ENCODE results near the gene UBXN2A.

Gene UBXN2A, protein sequence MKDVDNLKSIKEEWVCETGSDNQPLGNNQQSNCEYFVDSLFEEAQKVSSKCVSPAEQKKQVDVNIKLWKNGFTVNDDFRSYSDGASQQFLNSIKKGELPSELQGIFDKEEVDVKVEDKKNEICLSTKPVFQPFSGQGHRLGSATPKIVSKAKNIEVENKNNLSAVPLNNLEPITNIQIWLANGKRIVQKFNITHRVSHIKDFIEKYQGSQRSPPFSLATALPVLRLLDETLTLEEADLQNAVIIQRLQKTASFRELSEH

DNA sequence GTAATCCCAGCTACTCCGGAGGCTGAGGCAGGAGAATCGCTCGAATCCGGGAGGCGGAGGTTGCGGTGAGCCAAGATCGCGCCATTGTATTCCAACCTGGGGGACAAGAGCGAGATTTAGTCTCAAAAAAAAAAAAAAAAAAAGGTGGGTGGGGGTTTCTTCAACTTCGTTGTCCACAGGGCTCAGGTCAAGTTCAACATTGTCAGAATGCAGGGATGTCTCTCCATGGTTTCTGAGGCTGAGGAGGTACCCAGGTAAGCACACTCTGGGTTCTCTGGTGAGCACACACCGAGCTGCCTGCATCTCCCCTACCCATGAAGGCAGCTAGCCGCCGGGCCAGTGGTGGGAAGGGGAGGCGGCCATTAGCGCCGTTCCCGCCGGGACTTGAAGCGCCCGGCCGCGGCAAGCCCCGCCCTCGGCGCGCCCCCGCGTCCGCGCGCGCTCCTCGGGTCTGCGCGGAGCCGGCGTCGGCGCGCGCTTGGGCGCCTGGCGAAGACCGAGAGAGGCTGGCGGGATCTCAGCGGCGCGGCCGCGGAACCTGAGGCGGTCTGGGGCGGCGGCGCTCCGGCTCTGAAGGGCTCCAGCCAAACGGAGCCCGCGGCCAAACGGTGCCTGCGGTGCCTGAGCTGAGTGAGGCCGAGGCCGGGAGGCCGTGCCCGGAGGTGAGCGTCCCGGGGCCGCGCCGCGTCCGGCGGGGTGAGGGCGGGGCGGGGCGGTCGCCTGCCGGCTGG is at the start of gene UBXN2A:
Gene UBXN2A, plus strand, starts transcription at position 477 of the 731 bp plus-strand sequence. CDS start 17,852 bp downstream, outside the sequence.
- peak; percentile 46 to 70 (median 56) for DNase-seq (ENCODE audit: low read depth in 3 of 3)

- no peak for DNase-seq (ENCODE audit: low read depth in 3 of 3)
These were observed 40.1 kb upstream of the UBXN2A start for GRCh38 chr2:23900133-23900532.

GRCh38 chr2:23900541-23901322 is 39.5 kb upstream of the UBXN2A start:
- DNase-seq (ENCODE audit: low read depth in 3 of 3): no peak

DNA sequence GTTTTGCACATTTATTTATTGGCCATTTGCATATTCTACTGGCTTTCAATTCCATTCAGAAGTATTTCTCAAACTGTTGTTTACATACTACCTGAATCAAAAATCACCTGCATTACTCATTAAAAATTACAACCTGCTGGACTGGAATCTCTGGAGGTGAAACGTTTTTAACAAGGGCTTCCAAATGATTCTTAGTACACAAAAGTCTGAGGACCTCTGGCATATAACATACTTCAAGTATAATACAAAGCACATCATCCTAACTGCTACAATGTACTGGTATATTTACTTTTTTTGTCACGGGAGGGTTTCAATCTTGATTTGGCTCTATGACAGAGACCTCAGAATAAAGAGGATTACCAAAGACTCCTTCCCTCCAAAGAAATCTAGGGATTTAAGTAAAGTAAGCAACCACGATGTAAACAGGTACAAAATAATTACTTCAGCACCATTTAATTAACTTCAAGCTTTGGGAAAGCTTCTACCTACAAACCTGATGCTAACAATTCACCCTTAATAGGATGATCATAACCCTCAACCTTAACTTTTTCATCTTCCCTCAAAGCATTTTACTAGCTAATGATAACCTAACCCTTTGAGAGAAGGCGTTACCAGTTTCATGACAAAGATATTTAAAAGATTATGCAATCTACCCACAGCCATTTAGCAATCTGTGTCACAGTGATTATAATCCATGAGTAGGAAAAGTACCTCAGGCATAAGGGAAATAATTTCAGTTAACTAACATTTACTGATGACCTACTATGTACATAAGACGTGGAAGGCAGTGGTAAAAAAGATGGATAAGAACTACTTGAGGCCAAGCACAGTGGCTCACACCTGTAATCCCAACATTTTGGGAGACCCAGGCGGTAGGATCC is 38.1 kb upstream of the UBXN2A start:
- DNase-seq (ENCODE audit: low read depth in 3 of 3): no peak

GRCh38 chr2:23903034-23903433 is 37.2 kb upstream of the UBXN2A start:
- DNase-seq (ENCODE audit: low read depth in 3 of 3): no peak

DNA sequence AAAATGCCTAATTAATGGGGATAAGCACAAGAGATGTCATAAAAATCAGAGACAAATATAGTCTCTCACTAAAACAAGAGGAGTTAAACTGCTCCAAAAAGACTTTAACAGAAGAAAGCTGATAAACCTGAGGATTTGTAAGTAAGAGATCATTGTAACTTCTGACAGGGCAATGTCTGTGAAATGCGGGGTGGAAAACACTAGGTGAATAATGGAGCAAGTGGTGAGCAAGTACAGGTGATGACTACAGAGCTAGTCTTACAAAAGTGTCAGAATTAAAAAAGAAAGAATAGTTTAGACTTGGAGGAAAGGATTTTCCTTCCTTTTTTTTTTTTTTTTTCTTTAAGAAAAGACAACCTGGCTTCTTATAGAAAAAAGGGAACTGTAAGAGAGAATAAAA is 36.0 kb upstream of the UBXN2A start:
- DNase-seq (ENCODE audit: low read depth in 3 of 3): no peak

GRCh38 chr2:23904692-23905091 is 35.6 kb upstream of the UBXN2A start:
- DNase-seq (ENCODE audit: low read depth in 3 of 3): no peak

GRCh38 chr2:23905155-23905554 is 35.1 kb upstream of the UBXN2A start:
- DNase-seq (ENCODE audit: low read depth in 3 of 3): no peak

DNA sequence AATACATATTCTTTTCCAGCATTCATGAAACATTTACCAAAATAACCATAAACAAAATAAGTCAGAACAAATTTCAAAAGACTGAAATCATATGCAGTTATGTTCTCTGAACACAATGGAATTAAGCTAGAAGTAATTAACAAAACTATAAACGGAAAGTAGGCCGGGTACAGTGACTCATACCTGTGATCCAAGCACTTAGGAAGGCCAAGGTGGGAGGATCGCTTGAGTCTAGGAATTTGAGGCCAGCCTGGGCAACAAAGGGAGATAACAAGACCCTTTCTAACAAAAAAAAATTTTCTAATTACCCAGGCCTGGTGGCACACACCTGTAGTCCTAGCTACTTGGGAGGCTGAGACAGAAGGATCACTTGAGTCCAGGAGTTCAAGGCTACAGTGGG is 28.2 kb upstream of the UBXN2A start:
- no peak for DNase-seq (ENCODE audit: low read depth in 3 of 3)

GRCh38 chr2:23915327-23915726 is 24.9 kb upstream of the UBXN2A start:
- no peak for DNase-seq (ENCODE audit: low read depth in 3 of 3)

DNA sequence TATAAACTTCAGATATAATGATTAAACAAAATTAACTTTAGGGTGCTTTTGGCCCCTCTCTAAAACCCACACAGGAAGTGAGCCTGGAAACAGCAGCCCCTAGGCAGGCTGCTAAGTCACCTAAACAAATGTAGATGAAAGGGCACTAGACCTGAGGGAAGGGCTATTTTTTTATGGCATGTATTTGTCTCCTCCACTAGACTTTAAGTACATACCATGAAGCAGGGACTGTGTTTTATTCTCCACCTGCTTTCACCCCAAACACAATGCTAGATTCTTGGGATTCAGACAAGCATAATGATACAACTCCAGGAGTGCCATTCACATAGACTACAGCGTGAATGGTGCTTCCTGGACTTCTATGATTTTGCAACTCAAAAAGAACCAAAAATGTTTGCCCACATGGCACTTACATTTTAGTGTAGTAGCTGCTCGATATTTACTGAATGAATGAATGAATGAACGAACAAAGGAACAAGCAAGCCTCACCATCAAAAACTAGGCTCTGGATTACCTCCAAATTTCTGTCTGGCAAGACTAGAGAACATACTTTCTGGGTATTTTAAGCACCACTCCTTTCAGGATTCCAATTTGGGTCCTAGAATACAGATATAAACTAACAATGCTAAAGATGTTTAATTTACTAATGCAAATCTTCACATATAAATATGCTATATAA is 23.4 kb upstream of the UBXN2A start:
- no peak for DNase-seq (ENCODE audit: low read depth in 3 of 3)

GRCh38 chr2:23918837-23919489 is 21.3 kb upstream of the UBXN2A start:
- no peak for DNase-seq (ENCODE audit: low read depth in 3 of 3)

DNA sequence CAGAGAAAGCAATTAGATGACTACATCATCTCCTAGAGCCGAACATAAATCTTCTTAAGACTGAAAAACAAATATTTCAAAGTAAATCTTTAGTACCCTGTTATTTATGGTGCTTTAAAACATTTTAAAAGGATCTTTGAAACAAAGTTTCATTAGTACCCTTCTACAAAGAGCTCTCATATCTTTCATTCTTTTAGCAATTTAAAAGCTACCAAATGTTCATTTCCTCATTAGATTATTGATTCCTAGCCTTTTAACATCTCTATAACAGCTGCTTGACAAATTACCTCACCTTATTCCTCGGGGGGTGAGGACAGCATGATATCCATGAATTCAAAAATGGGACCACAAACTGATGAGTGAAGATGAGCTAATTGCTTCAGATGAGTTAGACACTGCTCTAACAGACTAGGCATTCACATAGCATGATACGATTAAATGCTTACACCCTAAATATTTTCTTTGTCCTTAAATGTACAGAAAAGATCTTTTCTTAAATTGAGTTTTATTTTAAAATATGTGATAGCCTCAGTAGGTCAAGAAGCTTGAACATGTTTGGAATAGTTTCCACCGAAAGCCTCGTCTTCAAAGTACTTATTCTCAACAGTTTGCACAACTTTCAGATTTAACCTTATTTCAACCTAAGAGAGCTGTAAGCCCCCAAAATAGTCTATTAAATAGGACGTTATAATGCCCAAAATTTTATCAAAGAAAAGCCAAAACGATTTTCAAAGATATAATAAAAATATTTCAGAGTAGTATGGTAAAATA is 15.5 kb upstream of the UBXN2A start:
- no peak for DNase-seq (ENCODE audit: low read depth in 3 of 3)

DNA sequence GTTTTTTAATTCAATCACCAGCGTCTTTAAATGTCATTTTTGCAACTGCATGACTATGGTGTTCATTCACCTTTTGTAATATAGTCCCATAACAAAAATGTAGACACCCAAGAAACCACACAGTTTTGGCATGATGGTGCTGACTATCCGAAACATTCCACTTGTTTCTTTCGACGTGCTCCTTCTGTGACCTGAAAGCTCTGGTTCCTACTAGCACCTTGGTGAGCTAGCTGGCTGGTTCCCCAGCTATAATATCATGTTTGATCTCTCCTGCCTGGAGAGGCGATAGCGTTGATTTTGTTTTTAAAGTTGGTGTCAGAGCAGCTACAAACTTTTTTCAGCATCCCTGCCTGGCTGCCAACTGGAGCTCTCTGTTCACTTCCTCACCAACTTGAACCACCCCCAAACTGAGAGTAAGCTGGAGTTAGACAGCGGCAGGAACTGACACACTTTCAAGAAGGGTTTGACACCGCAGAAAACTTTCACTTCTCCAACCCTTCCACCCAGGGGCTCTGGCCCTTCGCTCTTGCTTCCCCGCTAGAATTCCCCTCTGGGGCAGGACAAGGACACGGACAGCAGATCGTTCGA is 14.5 kb upstream of the UBXN2A start:
- DNase-seq (ENCODE audit: low read depth in 3 of 3): peak in 2 of 3 donors; percentile 47 to 48

DNA sequence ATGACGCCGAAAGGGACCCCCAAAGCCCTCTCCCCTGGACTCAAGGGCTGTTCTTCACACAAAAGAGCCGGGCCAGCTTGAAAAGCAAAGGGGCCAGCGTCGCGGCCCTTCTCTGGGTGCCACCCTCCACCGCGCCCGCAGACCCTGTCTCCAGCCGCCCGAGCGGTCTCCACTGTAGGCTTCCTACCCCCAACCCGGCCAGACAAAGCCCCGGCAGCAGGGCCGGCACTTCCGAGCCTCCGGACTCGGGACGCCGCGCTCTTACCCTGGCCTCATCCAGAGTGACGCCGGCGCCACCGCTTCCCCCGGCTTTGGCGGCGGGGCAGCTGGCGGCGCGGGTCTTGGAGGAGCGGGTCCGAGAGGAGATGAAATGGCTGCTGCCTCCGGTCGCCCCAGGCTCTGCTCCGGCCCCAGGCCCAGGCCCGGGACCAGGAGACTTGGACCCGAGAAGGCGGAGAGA is 13.9 kb upstream of the UBXN2A start:
- DNase-seq (ENCODE audit: low read depth in 3 of 3): peak in 1 of 3 donors; percentile 24

DNA sequence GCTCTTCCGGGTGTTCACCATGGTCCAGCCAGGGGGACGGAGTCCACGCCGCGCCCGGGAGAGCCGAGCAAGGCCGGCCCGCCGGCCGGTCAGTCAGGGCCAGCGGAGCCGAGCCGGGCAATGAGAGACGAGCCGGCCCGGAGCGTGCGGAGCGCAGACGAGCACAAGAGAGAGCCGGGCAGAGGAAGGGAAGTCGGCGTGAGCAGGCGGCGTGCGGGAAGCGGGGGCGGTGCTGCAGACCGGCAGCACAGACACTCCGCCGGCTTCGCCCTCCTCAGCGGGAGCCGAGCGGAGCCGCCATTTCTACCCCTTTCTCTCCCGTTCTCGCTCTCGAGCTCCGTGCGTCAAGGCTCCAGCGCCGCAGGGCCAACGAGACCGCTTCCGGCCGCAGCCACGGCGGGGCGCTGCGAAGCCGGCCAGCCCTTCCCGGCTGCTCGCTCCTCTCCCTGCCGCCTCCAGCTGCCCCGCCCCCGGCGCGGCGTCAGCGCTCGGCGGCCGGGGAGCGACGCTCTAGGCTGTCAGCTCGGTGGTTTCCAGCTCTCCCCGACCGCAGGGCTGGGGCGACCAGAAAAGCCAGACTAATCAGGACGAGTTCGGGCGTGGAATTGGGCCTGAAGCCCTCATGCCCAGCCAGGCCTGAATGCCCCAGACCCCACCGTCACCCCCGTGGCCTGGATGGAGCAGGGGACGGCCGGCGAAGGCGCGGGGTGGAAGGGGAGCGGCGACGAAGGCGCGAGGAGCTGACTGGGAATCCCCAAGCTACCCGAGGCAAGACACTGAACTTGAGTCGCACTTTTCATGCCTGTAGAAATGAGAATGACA is 13.3 kb upstream of the UBXN2A start, which contains the start of gene ATAD2B:
Gene ATAD2B, minus strand, starts transcription at position 374 of the 822 bp plus-strand sequence. Its CDS starts 353 bp downstream, at position 21.
- DNase-seq (ENCODE audit: low read depth in 3 of 3): peak; percentile 85 to 90 (median 86)

DNA sequence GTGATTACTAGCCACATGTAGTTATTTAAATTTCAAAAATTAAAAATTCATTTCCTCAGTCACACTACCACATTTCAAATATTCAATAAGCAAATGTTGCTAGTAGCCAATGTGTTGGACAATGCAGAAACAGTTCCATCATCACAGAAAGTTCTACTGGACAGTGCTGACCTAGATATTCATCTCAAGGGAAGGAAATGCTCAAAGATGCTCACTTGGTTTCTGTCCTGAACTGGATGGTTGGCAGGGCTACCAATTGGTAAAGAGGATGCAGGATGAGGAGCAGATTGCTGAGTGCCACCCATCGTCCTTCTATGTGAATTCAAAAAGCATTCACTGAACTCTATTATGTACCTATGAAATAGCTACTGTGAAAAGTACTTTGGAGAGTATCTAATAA is 6.0 kb upstream of the UBXN2A start:
- DNase-seq (ENCODE audit: low read depth in 3 of 3): no peak

Measured in stimulated activated CD4-positive, alpha-beta T cell treated with anti-CD3 and anti-CD28 coated beads, TNF-alpha, amount 100 ng/mL, for 48 hours (primary cell).